ENCODE measurements around the gene COG5. TPM values are rescaled to one million over a fixed set of nuclear protein-coding genes. Genes with fewer than 3 reads are reported as not detected.
"Not testable (repeated sequence)": the region's sequence is repeated elsewhere in the genome, so short reads cannot be mapped to it uniquely, and the experiment has no call there.

COG5 gene
- total RNA-seq, 1 experiment from 2014 or later, result 38.5 TPM

DNA sequence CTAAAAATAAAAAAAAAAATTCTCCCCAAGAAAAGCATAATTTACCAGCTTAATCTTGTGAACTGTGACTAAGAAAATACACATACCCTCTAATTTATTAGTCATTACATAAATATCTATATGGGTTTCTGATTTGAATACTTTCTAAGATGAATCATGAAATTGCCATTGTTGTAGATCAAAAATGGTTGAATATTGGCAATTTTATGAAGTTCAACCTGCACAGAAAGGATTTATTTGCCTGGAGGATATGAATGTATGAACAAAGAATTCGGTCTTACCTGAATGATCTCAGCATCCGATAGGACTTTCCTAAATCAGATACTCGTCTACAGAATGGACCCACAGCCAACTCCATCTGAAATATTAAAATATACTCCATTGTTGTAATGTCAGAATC, 333.4 kb downstream of the COG5 start:
- DNase-seq (ENCODE audit: low read depth), result no peak
- in situ Hi-C loops (cut with HindIII; ENCODE audit: low pct_unique_long_range_greater_than_20kb, low sequenced_read_pairs), result no loop called here

DNA sequence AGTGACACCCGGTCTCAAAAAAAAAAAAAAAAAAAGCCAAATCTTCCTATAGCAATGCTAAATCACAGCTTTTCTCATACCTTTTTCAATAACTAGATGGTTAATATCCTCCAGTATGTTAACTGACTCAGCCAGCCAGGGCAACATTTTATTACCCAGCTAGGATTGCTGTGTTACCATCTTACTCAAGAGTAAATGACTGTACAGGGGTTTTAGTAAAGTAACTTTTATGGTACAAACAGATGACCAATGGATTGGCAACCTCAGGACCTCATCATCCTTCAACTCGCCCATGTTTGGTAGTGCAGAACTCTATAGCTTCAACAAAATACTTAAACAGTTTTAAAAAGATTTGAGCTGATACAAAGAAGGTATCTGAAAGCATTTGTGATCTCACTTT, 335.4 kb downstream of the COG5 start:
- in situ Hi-C loops (cut with HindIII; ENCODE audit: low pct_unique_long_range_greater_than_20kb, low sequenced_read_pairs), result no loop called here
- no peak for DNase-seq (ENCODE audit: low read depth)

DNA sequence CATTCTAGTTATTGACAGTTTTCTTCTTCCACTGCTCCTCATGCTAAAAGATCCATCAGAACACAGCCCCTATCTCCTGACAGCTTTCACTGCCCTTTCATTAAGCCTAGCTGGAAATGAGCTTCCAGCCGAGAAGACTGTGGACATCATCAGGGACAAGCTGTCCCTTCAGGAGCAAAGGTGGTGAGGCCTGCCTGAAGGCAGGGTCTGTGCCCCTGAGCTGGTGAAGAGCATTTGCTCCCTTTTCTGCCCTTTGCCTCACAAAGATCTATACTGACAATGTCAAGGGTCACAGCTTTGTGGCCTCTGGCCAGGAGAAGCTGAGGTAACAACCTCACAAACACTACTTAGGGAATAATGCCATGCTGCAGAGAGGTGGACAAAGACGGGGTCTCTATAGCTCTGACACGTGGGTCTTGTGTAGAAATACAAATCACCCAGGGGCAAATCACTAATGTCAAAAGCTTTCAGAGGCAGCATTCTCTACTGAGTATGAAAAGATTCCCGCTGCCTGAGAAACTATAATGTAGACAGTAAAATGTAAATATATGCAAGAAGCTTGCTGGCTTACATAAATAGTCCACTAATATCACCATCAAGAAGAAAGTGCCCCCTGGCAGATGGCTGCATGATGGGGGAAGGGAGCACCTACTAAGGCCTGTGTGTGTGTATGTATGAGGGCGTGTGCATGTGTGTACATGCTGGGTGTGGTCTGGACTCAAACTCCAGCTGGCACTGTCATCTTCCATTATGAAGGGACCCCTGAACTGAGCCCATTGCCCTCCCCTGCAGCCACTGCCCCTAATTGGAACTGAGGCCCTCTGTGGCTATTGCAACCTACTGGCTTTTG, 339.1 kb downstream of the COG5 start:
- in situ Hi-C loops (cut with HindIII; ENCODE audit: low pct_unique_long_range_greater_than_20kb, low sequenced_read_pairs), result no loop called here
- DNase-seq (ENCODE audit: low read depth), result no peak

DNA sequence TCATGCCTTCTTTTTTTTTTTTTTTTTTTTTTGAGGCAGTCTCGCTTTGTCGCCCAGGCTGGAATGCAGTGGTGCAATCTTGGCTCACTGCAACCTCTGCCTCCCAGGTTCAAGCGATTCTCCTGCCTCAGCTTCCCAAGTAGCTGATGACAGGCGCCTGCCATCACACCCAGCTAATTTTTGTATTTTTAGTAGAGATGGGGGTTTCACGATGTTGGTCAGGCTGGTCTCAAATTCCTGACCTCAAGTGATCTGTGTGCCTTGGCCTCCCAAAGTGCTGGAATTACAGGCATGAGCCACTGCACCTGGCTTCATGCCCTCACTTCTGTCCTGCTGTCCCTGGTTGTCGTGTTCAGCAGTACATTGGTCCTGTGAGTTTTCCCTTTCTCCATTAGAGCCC, 342.9 kb downstream of the COG5 start:
- in situ Hi-C loops (cut with HindIII; ENCODE audit: low pct_unique_long_range_greater_than_20kb, low sequenced_read_pairs); DNase-seq (ENCODE audit: low read depth): not testable (repeated sequence)

DNA sequence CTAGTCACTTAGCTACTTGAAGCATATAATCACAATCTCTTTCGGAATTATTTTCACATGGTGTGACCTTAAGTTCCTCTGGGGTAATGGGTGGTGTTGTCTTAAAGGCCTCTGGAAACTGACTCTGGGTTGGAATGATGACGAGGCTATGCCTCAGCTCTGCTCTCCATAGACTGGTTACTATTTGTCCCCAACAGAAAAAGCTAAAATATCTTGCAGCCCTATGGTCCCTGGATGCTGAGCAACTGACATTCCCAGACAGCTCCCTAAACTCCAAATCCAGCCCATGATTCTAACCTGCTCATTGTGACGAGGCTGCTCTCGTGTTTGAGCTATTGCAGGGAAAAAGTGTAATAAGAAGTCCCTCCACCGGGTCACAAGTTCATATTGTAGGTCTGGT, 343.4 kb downstream of the COG5 start:
- no peak for DNase-seq (ENCODE audit: low read depth)
- in situ Hi-C loops (cut with HindIII; ENCODE audit: low pct_unique_long_range_greater_than_20kb, low sequenced_read_pairs), result no loop called here

DNA sequence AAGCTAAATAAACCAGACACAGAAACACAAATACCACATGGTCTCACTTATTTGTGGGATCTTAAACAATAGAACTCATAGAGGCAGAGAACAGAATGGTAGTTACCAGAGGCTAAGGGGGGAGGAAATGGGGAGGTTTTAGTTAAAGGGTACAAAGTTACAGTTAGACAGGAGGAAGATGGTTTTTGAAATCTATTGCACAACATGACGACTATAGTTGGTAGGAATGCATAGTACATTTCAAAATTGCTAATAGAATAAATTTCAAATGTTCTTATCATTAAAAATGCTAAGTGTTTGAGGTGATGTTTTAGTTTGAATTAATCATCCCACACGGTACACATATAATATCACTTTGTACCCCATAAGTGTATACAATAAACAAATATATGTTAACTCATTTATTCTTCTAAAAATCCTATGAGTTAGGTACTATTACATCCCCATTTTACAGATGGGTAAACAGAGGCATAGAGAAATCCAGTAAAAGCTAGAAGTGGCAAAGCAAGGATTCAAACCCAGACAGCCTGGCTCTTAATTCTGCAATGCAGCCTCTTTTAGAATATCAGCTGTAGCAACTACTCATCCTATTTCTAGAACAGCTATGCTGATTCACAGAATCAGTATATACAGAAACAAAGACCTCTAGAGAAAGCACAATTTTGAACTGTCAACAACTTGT, 344.0 kb downstream of the COG5 start:
- in situ Hi-C loops (cut with HindIII; ENCODE audit: low pct_unique_long_range_greater_than_20kb, low sequenced_read_pairs), result no loop called here
- no peak for DNase-seq (ENCODE audit: low read depth)

DNA sequence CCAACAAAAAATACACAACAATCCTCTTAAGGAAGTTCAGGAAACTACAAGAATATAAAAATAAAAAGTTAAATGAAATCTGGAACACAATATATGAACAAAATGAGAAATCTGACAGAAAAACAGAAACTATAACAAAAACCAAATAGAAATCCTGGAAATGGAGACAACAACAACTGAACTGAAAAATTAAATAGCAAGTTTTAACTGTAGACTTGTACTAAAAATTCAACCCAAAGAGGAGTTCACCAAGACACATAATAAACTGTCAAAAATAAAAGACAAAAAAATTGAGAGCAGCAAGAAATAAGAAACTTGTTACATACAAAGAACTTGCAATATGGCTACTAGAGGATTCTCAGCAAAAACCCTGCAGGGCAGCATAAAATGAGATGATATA, 349.8 kb downstream of the COG5 start:
- in situ Hi-C loops (cut with HindIII; ENCODE audit: low pct_unique_long_range_greater_than_20kb, low sequenced_read_pairs), result no loop called here
- no peak for DNase-seq (ENCODE audit: low read depth)

DNA sequence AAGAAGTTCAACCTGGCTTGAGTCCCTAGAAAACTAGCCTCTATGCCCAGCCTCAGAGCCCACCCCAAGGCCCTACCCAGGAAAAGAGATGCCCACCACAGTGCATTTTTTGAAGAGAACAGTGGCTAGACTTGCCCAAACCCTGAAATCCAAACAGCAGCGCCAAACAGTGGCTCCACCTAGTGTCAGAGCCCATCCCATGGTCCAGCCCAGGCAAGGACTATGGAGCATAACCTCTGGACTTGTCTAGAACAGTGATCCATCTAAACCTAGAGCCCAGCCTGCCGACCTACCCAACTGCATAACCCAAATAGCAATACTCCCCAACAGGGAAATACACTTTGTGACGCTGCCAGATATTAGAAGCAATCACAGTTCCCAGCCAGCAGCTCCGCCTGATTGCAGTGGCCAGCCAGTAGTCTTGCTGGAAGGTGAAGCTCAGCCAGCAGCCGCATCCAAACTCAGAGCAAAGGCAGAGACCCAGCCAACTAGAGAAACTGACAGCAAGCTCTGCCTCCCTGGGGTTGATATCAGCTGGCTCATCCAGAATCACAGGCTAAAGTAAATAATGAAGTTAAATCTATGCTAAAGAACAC, 350.4 kb downstream of the COG5 start:
- no peak for DNase-seq (ENCODE audit: low read depth)
- in situ Hi-C loops (cut with HindIII; ENCODE audit: low pct_unique_long_range_greater_than_20kb, low sequenced_read_pairs), result no loop called here

DNA sequence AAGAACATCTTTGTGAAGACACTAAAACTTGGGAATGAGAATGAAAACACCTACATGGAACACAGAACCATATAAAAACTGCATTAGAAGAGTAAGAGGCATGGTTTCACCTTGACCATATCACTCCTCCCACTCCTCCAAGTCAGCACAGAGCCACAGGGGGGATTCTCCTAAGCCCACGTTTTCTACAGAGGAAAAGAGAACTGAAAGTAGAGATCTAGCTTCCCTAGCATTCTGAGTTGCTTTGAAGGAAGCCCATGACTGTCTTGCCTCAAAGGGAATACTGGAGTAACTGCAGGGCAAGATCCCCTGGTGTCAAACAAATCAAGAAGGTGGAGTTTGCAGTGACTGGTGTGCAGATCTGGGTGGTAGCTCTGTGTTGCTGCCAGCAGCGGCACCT, 351.0 kb downstream of the COG5 start:
- no peak for DNase-seq (ENCODE audit: low read depth)
- in situ Hi-C loops (cut with HindIII; ENCODE audit: low pct_unique_long_range_greater_than_20kb, low sequenced_read_pairs), result no loop called here

DNA sequence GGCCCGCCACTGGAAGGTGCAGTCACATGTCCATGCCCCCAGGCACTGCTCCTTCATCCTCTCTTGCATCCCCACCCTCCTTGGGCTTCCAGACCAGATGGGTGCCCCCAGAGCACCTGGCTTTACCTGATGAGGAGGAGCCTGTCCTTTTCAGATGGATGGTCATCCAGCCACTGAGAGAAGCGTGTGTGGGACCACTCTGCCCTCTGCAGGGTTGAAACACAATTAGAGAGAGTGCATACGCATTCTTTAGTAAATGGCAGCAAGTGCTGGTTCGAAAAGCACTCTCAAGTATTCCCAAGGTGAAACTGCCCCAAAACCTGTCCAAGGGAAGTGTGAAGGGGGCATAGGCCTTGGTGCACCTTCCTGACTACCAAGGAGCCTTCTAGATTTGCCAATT, 353.3 kb downstream of the COG5 start:
- in situ Hi-C loops (cut with HindIII; ENCODE audit: low pct_unique_long_range_greater_than_20kb, low sequenced_read_pairs), result no loop called here
- no peak for DNase-seq (ENCODE audit: low read depth)

DNA sequence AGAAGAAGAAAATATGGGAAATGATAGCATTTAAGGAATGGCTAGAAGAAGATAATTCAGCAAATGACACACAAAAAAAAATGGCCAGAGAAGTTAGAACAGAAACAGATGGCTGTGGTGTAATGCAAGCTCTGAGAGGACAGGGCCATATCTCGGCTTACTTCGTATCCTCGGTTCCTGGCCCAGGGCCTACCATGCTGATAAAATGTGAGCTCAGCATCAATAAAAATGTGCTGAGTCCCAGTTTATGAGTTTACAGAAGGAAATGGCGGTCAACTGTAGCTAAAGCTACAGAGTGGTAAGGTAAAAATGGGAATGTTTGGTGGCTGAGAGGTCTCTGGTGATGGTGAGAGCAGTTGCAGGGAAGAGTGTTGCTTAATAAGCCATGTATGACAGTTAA, 354.2 kb downstream of the COG5 start:
- in situ Hi-C loops (cut with HindIII; ENCODE audit: low pct_unique_long_range_greater_than_20kb, low sequenced_read_pairs), result no loop called here
- DNase-seq (ENCODE audit: low read depth), result no peak

DNA sequence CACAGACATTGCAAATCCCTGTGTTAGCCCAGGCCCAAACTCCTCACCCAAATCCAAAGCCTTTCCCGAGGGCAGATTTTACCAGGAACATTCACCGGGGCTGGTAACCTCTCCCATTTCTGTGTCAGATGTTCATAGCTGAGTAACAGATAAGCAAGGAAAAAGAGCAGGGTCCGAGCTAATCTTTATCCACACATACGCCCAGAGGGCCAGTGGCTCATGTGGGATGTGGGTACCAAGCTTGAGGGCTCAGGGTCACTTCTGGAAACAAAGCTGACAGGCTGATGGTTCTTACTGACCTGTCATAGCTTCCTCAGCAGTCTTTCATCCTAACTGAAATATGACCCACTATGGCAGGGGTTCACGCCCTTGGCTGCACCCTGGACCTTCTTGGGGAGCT, 355.2 kb downstream of the COG5 start:
- no peak for DNase-seq (ENCODE audit: low read depth)
- in situ Hi-C loops (cut with HindIII; ENCODE audit: low pct_unique_long_range_greater_than_20kb, low sequenced_read_pairs), result no loop called here

DNA sequence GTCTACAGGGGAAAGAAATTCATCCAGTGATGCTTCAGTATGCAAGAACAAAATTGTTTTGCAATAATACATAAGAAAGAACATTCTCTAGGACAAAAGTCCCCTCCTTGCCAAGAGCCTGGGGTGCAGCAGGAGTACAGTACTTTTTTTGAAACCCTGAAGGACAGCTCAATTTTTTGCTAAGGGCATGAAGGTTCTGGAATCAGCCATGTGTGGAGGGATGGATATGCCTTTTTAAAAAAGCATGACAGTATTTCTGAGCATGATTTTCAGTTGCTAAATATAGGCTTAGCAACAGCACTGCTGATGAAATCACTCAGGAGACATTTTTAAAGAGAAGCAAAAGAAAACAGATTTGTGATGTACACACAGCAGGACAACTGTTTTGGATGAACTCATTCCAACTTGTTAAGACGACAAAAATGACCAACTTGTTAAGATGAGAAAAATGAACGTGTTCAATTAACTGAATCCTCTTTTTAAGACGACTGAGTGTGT, 355.6 kb downstream of the COG5 start:
- no peak for DNase-seq (ENCODE audit: low read depth)
- in situ Hi-C loops (cut with HindIII; ENCODE audit: low pct_unique_long_range_greater_than_20kb, low sequenced_read_pairs), result no loop called here

DNA sequence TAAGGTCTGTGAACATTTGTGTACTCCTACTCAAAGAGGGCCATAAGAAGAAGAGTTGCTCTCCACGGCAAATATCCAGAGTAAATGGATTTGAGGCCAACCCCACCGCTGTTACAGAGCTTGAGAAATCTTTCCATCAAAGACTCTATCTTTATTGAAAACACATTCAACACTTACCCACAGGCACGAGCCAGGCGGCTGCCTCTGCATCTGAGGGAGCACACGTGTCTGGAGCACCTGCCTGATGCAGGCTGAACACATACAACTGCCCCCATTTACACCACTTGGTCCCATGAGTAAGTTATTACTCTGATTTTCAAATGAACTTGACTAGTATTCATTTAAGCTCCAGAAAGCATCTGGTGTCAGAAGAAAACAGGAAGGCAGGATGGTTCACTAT, 356.3 kb downstream of the COG5 start:
- DNase-seq (ENCODE audit: low read depth), result no peak
- in situ Hi-C loops (cut with HindIII; ENCODE audit: low pct_unique_long_range_greater_than_20kb, low sequenced_read_pairs), result no loop called here

DNA sequence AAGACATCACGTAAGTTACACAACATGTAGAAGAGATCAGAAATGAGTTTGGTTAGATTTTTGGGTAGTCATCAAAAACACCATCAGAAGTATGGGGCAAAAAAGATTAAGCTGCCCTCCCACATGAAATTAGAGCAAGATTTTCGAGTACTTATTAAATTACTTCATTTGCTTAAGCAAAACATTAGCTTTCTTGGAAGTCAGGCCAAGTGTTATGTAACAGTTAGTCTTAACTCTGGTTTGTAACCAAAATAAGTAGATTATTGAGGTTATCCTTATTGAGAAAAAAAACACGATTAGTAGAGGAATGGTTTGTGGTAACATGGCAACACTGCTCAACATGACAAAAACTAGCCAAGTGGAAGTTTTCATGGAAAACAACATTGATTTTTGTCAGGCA, 357.0 kb downstream of the COG5 start:
- in situ Hi-C loops (cut with HindIII; ENCODE audit: low pct_unique_long_range_greater_than_20kb, low sequenced_read_pairs), result no loop called here
- DNase-seq (ENCODE audit: low read depth), result no peak

DNA sequence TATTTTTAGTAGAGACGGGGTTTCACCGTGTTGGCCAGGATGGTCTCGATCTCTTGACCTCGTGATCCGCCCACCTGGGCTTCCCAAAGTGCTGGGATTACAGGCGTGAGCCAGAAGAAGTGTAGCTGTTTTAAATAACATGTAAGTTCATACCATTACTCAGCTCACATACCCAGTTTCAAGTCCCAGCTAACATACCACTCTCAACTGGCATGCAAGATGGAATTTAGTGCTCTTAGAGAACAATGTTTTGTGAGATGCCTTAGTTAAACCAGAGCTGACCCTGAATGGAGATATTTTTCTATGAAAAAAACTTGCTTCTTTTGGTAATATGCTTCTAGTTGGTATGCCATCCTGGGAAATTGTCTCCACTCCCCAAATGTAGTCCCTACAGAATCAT, 357.6 kb downstream of the COG5 start:
- in situ Hi-C loops (cut with HindIII; ENCODE audit: low pct_unique_long_range_greater_than_20kb, low sequenced_read_pairs), result no loop called here
- DNase-seq (ENCODE audit: low read depth), result no peak

DNA sequence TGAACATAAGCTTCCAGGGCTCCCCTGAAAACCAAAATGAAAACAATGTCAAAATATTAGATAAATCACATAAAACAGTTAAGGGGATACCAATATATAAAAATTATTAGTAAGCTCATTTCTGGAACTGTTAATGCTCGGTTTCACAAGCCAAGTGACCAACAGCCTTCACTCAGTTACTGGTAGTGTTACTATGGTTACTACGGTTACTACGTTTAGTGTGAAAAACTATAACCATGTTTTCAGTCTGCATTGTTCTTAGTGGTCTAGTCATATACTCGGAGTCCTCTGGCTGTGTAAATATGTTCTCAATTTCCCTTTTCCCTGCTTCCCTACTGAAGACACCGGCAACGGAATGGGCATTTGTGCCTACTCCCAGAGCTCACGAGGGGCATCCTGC, 360.1 kb downstream of the COG5 start:
- DNase-seq (ENCODE audit: low read depth), result no peak
- in situ Hi-C loops (cut with HindIII; ENCODE audit: low pct_unique_long_range_greater_than_20kb, low sequenced_read_pairs), result no loop called here

DNA sequence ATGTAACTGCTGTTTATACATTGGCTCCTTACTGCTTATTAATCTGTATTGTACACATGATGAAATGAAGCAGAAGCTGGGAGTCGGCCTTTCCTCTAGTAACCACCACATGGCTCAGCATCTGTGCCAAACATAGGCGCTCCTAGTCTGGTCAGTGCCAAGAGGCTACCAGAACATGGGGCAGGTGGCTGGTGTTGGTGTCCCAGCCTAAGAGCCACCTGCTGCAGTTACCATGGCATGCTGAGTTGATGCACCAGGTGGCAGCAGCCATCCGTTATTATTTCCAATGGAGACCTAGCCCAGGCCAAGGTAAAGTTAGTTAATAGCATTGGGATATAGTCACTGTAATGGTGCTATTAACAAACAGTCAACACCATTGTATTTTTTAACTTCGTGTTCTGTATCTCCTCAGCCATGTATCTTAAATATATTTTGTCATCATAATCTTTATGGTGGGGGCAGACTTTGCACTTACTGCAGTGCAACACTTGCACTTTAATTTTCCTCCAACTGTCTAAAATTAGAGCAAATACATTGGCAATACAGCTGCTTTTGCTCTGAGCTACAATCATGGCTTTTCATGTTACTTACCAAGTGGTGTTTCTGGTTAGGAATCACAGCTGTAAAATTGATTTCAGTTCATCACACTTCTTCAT, 361.8 kb downstream of the COG5 start:
- DNase-seq (ENCODE audit: low read depth), result no peak
- in situ Hi-C loops (cut with HindIII; ENCODE audit: low pct_unique_long_range_greater_than_20kb, low sequenced_read_pairs), result no loop called here
